SW480 (cell line): ENCODE results near the gene CD47.
A peak's percentile ranks its signal among the peaks of the same experiment; 100 is the strongest.

ENCODE experiments used
- DNase-seq: peaks from one replicate; pipeline ENCODE4 v3.0.0-alpha.2; 2016; ENCODE audit warnings: low spot score

Gene CD47

DNA sequence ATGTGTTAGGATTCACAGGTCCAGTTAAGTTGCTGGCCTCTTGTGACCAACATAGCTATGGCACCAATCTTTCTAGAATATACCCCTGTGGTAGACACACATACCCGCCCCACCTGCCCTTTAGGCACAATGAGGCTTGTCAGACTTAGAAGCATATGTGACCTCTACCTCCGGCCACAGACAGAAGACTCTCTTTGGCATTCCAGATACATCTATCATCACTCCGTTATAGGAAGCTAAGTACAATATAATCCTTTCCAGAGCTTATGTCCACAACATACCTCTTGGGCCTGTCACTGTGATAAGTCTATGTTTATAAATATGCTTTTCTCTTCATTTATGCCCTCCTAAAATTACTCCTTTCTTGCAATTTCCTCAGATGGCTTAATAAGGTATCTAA, 39.8 kb downstream of the CD47 start:
- no peak for DNase-seq

GRCh38 chr3:108047987-108048386, 42.8 kb downstream of the CD47 start:
- DNase-seq, result no peak

DNA sequence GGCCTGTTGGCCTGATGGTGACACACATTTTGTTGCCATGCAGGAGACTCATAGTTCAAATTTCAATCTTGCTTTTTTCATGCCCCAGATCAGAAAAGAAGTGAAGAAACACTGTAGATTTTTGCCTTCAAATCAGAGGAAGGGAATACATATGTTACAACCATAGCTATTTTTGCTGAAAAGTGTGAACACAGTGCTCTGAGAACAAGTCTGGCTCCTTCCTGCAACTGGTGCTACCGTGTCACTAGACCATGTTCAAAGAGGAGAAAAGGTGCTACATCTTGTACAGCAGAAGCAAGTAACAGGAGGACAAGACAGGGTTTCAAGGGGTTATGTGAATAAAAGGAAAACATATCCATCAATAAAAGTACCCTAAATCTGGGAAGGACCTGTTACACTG, 44.6 kb downstream of the CD47 start:
- no peak for DNase-seq

- DNase-seq, result no peak
Measured at GRCh38 chr3:108044699-108045098, 46.1 kb downstream of the CD47 start.

- no peak for DNase-seq
Measured at GRCh38 chr3:108042300-108042699, 48.5 kb downstream of the CD47 start.

DNA sequence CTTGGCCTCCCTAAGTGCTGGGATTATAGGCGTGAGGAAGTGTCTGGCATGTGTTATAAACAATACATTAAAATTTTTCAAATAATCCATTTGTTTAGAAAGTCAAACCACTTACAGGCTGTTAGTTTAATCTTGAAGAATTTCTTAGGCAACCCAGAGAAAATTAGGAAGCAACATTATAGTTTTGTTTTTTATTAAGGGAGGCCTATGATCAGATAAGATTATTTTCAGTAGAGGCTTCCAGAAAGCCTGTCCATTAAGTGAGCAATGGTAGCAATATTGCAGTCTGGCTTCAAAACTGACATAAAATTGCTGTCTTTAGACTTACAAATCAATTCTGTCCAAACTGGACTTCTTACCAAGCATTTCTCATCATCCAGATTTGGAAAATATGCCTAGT, 49.6 kb downstream of the CD47 start:
- DNase-seq, result no peak

- no peak for DNase-seq
Measured at GRCh38 chr3:108037770-108038169, 53.1 kb downstream of the CD47 start.

DNA sequence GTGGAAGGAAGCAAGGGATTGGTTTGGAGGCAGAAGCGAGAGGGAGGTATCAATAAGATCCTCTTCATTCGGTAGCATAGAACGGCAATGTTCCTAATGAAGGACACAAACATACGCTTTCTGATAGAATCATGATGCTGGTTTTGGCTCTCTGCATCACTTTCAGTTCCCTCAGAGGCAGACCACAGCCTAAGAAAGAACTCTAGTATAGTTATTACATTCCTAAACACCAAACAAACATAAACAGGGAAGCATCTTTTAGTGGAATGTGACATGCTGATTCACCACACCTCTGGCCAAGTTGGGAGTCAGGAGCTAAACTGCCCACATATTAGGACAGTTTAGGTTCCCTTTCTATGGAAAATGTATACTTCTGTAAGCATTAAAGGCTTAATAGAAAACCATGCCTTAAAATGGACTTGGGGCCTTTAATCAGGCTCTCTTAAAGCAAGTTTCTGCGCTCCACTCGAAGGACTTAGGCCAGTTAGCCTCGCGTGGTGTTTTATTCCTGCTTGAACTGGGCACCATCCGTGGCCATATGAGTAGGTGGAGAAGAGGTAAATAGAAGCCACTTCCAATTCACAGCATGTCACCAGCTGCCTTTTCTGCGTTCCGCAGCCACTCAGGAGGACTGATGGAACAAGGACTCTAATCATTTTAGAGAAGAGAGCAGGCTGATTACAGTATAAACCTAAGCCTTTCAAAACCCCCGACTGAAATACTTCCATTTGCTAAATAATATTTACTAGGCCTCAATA, 53.7 kb downstream of the CD47 start:
- DNase-seq, result peak; percentile 2

- no peak for DNase-seq
Measured at GRCh38 chr3:108036401-108036800, 54.4 kb downstream of the CD47 start.

GRCh38 chr3:108035751-108036150, 55.1 kb downstream of the CD47 start:
- no peak for DNase-seq

DNA sequence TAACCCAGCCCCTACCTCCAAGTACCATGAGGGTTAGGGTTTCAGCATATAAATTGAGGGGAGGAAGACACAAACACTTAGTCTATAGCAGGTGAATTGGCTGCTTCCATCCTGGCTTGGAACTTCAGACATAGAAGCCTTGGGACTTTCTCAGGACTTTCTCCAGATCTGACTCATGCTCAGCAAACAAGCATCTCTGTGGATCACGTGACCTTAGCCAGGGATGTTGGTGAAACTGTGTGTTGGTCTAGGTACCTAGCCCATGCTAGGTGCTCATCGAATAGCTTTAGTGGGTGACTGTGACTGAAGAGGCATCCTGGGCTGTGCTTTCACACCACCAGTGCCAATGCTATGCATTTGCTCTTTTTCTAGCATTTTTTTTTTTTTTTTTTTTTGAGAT, 58.9 kb downstream of the CD47 start:
- no peak for DNase-seq

GRCh38 chr3:108030960-108031359, 59.9 kb downstream of the CD47 start:
- no peak for DNase-seq

DNA sequence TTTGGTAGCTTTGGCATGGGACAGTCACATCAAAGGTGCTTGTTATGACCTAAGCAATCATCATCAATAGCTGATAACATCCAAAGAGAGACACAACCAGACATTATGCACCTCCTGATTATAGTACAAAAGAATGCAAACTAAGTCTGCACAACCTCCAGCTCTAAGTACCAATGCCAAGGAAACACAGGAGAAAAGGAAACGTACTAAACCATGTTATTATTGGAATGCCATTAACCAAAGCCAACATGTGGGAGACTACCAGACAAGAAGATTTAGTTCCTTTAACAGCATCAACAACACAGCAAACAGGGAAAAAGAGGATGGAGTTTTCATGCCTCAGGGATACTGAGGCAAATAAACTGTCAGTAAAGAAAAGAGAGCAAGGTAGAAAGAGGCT, 61.4 kb downstream of the CD47 start:
- no peak for DNase-seq

- DNase-seq, result no peak
Measured at GRCh38 chr3:108028896-108029295, 61.9 kb downstream of the CD47 start.

DNA sequence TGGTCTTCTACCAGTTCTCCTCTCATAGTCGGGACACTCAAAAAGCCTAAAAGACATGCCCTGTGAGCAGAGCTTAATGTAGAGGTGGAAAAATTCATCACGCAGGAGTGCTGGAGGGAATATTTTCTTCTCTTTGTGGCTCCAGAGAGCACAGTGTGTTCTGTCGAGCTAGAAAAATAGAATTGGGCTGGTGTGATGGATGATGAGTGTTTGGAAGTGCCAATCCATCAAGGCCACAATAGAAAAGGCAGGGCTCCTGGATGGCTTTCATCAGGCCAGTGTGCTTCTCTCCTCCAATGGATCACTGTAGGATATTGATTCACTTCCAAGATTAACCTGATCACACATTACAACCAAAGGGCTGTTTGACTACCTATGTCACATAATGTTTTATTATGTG, 65.7 kb downstream of the CD47 start:
- no peak for DNase-seq

DNA sequence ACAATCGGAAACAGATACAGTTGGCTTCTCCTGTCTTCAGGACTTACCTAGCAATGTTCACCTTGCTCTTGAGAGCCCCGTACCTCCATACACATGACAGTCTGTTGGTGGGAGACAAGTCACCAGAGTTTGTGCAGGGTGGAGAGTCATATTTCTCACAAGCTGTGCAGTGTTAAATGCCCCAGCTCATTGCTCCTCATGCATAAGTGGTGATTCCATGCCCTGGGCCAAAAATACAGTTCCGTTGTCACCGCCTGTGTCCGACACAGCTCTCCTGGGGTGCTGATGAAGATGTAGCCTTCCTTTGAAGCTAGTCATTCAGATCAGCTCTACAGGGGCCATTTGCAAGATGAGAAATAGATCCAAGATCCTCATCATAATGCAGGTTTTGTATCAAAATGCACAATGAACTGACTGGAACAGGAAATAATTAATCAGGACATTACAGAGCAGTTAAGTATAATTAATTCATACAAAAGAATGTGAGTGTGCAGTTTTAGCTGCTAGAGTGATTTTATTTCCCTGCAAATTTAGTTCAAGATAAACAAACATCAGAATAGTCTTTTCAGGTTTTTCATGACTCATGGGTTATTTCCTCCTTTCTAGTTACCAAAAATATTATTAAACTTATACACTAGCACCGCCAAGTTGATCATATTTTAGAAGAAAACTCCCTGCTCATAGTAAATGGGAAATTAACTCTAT, 66.5 kb downstream of the CD47 start:
- DNase-seq, result no peak

GRCh38 chr3:108022256-108023150, 68.3 kb downstream of the CD47 start:
- DNase-seq, result no peak

- no peak for DNase-seq
Measured at GRCh38 chr3:108021533-108021932, 69.3 kb downstream of the CD47 start.

- no peak for DNase-seq
Measured at GRCh38 chr3:108021131-108021530, 69.7 kb downstream of the CD47 start.

GRCh38 chr3:108018552-108018951, 72.3 kb downstream of the CD47 start:
- DNase-seq, result no peak

GRCh38 chr3:108017587-108017986, 73.2 kb downstream of the CD47 start:
- DNase-seq, result no peak

DNA sequence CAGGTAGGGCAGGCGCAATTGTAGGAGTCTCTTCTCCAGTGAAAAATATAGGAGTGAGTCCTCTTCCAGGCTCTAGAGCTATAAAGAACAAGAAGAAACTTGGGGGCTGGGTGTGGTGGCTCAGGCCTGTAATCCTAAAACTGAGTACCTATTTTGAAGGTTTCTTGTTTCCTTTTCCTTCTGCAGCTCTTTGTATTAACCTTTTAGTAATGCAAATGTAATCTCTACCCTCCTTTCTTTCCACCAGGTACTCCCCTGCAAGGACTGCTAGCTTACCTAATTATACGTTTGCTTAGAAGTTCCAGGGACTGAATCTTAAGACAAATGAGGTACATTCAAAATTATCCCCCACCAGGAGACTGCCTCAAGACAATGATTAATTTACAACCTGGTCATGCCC, 75.9 kb downstream of the CD47 start:
- DNase-seq, result no peak
